DMS153 treated with DMSO at 0.1 percent for 48 hours (cell line): ENCODE results near the gene COG8.
"Not testable (repeated sequence)": the region's sequence is repeated elsewhere in the genome, so short reads cannot be mapped to it uniquely, and the experiment has no call there.

Source experiments
- DNase-seq: peaks from one replicate; lab custom pipeline; 2025; ENCODE audit not compliant: unreplicated experiment; lab: John Stamatoyannopoulos, UW

The COG8 gene, protein sequence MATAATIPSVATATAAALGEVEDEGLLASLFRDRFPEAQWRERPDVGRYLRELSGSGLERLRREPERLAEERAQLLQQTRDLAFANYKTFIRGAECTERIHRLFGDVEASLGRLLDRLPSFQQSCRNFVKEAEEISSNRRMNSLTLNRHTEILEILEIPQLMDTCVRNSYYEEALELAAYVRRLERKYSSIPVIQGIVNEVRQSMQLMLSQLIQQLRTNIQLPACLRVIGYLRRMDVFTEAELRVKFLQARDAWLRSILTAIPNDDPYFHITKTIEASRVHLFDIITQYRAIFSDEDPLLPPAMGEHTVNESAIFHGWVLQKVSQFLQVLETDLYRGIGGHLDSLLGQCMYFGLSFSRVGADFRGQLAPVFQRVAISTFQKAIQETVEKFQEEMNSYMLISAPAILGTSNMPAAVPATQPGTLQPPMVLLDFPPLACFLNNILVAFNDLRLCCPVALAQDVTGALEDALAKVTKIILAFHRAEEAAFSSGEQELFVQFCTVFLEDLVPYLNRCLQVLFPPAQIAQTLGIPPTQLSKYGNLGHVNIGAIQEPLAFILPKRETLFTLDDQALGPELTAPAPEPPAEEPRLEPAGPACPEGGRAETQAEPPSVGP

DNA sequence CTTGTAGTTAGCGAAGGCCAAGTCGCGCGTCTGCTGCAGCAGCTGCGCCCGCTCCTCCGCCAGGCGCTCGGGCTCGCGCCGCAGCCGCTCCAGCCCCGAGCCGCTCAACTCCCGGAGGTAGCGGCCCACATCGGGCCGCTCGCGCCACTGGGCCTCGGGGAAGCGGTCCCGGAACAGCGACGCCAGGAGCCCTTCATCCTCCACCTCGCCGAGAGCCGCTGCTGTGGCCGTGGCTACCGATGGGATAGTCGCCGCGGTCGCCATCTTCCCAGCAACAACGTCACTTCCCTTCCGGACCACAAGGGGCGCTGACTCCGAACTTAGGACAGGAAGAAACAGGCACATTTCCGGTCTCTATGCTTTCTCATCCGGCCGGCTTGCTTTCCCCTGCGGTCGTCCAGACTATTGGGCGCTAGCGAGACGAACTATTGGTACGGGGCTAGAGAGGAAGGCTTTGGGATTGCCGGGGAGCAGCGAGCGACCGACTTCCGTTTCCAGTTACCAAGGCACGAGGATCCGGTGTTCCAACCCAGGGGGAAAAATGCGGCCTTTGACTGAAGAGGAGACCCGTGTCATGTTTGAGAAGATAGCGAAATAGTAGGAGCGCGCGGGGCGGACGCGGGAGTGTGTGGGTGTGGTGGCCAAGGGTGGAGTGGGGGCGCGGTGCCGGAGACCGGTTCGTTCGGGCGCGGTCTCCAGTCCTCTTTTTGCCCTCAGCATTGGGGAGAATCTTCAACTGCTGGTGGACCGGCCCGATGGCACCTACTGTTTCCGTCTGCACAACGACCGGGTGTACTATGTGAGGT is at the start of gene COG8, which contains the start of gene NIP7:
Gene COG8, minus strand, starts transcription at position 276 of the 806 bp plus-strand sequence. Its CDS starts 12 bp downstream, at position 264.
Gene NIP7, plus strand, starts transcription at position 484 of the 806 bp plus-strand sequence. Its CDS starts 58 bp downstream, at position 542.
- peak; percentile 99 for DNase-seq

DNA sequence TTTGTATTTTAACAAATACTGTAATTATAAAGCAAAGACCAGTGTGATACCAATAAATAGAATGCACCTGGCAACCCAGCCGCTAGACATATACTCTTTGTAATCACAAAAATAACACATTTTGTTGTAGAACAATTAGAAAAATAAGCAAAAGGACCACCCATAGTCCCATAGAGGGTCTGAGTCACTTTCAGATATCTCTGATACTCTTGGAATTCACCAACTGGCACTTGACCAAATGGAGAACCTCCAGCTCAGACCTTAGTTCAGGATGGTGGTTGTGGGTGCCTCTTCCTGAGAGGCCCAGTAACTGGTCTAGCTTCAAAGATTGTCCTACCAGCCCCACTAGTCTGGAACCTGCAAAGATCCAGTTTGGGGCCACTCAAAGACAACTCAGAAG is 47.2 kb upstream of the COG8 start:
- no peak for DNase-seq

DNA sequence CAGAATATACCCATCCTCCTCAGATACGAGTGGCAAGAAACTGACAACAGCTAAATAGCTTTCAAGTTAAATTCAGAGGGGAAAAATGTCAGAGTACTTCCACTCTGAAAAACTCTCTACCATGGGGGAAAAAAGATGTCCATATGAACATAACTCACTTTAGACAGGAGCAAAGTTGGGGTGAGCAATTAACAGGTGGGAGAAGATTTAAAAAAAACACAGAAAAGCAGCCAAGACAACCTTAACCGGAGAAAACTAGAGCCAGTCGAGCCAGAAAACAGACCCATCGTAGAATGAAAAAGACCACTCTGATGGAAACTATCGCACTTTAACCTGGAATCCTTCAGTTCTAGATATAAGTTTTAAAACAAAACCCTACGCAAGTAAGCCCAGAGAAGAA is 45.6 kb upstream of the COG8 start:
- DNase-seq, result no peak

DNA sequence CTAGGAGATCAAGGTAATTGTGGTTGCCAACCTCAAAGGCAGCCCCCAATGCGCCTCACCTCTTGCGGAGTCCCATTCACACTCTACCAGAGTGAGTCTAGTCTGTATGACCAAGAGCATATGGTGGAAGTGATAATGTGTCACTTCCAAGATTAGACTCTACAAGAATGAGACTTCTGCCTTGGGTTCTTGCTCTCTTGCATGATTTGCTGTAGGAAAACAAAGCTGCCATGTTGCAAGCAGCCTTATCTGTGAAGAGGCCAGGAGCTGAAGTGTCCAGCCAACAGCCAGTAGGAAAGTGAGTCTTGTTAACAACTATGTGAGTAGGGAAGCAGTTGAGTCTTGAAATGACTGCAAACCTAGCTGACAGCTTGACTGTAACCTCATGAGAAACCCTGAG is 43.1 kb upstream of the COG8 start:
- no peak for DNase-seq

DNA sequence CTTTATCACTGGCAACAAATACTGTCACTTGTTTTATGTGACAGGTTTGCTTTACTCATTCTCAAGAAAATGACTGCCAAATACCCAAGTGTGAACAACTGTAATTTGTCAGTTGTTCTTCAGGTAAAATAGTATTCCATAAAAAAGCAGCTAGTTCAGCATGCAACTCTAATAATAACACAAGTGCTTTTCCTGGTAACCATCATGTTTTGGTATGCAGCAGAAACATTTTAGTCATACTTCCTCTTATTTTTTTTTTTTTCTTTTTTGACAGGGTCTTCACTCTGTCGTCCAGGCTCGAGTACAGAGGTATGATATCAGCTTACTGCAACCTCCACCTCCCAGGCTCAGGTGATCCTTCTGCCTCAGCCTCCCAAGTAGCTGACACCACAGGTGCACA is 41.9 kb upstream of the COG8 start:
- DNase-seq, result no peak

DNA sequence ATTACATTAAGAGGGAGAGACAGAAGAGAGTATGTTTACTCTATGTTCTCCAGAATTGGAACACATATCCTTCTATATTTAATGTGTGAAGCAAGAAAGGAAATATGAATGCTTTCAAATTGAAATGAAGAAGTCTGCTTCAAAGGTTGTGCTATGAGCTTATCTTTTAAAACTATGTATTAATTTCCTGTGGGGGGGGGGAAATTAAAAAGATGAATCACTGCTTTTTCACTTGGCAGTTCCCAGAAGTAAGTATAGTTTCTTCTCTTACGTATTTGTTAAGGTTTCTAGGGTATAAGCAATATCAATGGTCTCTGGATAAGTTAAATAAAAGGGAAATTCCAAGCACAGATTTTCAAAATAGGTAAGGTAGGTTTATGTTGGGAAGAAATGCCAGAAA is 39.4 kb upstream of the COG8 start:
- no peak for DNase-seq

DNA sequence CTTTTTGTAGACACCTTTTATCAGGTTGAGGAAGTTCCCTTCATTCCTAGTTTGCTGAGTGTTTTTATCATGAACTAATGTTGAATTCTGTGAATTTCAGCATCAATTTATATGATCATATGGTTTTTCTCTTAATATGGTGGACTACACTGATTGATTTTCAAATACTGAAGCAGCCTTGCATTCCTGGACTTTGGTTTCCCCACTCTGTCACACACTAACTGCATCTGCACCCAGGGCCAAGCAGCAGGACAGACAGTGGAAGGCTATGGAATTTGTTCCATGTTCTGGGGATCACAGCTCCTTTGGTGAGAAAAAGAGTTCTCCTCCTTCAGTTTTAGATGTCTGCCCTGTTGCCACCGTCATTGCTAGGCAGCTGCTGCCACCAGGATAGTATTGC is 38.7 kb upstream of the COG8 start:
- no peak for DNase-seq

DNA sequence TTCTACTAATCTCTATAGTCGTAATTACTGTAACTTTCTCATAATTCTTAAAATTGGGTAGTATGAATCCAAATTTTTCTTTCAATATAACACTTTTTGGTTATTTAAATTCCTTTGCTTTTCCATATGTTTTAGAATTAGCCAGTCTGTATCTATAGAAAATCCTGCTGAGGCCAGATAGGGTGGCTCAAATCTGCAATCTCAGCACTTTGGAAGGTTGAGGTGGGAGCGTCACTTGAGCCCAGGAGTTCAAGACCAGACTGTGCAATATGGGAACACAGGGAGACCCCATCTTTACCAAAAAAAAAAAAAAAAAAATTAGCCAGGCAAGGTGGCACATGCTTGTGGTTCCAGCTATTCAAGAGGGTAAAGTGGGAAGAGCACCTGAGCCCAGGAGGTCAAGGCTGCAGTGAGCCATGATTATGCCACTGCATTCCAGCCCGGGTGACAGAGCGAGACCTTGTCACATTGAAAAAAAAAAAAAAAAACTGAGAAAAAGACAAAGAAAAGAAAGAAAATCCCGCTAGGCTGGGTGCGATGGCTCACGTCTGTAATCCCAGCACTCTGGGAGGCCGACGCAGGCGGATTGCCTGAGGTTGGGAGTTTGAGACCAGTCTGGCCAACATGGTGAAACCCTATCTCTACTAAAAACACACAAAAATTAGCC is 37.2 kb upstream of the COG8 start:
- DNase-seq, result no peak

DNA sequence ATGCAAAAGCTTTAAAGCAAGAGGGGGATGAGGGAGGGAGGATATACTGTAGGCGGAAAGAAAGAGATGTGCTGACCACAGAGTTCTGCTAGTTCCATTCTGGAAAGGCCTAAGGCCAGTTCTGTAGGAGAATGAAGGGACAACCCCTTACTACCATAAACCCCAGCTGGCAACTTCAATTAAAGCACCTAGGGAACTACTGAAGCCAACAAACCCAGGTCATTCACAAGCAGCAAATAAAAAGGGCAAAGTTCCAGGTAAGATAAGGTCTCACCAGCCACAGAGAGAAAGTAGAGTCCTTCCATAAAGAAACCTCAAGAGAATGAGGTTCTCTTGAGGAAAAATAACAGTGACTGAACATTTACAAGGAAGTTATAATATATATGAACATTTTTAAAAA is 33.7 kb upstream of the COG8 start:
- DNase-seq, result no peak

DNA sequence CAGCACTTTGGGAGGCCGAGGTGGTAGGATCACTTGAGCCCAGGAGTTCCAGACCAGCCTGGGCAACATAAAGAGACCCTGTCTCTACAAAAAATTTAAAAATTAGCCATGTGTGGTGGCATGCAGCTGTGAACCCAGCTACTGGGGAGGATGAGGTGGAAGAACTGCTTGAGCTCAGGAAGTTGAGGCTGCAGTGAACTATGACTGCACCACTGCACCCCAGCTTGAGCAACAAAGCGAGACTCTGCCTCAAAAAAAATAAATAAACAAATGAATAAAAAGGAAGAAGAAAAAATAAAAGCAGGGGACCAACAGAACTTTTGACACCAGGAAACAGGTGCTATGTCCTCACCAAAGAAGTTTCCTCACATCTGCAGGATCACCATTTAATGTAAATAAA is 32.2 kb upstream of the COG8 start:
- no peak for DNase-seq

DNA sequence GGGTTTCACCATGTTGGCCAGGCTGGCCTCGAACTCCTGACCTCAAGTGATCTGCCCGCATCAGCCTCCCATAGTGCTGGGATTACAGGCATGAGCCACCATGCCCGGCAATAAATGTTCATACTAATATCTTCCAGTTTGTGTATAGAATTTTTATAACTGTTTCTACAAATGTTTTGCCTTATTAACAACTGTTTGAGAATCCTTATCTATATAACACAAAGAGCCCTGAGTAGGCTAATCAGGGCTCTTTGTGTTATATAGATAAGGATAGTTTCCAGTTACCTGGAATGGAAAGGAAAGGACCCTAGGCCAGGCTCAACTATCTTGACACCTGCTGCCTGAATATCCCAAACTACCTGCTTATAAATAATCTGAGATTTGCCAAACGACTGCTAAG is 29.5 kb upstream of the COG8 start:
- no peak for DNase-seq

DNA sequence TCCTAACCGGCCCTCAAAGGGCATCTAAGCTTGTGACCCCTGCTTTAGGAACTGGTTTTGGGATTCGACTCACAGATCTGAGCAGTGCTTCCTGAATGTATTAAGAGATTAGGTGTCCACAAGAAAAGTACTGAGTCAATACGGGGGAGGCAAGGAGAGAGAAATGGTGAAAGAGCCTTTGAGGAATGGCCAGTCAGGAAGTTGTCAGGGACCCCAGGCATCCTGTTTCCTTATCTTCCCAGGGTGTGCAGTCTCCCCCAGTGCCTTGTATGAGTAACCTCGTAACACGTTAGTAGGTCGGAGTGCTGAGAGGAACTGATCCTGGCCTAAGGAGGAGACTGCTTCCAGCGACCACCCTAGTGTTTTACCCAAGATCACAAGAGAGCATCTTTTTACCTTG is 28.6 kb upstream of the COG8 start:
- DNase-seq, result no peak

DNA sequence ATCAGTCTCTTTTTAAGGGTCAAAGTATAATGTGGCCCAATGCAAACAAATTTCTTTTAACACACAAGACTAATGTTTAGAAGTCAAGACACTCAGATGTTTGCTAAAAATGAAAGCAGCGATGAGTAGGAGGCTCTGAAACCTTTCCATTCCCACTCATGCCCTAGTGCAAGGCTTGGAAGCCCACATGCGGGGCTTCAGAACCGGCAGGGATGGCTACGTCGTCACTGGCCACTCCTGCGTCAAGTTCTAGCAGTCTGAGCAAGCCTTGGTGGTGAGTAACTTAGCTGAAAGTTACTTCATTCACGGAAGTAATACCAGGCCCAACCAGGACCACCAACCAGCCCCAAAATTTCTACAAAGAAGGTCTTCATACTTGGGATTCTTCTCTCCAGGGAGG is 27.1 kb upstream of the COG8 start:
- DNase-seq, result no peak

DNA sequence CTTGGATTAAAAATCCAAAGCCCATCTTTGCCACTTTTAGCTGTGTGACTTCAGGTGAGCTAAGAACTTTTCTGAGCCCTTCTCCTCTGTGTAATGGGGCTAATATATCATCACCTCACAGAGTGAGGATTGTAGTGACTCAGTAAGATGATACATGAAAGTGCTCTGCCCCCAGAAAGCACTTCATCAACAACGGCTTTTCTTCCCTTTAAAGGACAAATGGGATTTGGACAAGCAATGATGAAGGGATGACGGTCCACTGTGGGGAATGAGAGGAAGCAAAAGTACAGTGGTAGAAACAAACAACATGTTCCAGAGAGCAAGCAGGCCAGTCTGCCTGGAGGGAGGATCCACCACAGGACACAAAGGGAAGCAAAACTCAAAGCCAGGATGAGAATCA is 26.5 kb upstream of the COG8 start:
- DNase-seq, result no peak

DNA sequence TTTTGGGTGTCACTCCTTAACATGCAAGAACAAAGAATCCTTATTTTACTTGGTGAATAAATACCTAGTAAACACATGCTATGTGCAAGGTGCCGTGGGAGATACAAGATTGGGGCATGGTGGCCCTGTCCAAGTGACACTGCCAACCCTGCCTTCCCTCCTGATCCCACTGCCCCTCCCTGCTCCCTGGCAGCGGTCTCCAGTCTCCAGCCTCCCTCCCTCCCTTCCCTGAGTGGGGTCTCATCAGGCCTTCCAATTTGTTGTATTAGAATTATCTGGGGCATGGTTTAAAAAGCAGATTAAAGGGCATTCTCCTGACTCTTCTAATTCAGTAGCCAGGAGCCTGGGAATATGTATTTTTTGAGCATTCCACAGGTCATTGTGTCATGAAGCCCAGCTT is 24.7 kb upstream of the COG8 start:
- DNase-seq, result no peak

DNA sequence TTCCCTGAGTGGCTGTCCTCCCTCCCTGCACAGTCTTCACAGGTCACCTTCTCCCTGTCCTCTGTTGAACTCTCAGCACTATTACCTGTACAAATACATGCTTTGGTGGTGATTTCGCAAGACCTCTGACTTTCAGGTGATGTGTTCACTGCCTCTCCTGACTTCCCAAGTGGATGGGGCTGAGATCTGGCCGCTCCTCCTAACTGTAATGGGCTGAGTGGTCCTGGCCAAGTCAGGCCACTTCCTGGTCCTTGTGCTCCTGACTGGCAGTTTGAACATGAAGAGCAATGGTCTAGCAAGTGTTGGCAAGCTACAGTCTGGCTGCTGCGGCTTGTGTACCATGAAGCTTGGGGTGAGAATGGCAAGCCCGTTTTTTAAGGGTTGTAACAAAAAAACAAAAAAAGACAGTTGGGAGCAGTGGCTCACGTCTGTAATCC is 23.9 kb upstream of the COG8 start:
- DNase-seq, result no peak

DNA sequence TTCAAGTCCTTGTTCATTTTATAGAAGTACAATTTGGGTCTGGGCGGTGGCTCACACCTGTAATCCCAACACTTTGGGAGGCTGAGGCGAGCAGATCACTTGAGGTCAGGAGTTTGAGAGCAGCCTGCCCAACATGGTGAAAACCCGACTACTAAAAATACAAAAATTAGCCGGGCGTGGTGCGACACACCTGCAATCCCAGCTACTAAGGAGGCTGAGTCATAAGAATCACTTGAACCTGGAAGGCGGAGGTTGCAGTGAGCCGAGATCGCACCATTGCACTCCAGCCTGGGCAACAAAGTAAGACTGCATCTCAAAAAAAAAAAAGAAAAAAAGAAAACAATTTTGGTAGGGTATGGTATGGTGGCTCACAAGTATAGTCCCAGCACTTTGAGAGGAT is 20.7 kb upstream of the COG8 start:
- DNase-seq, result not testable (repeated sequence)

DNA sequence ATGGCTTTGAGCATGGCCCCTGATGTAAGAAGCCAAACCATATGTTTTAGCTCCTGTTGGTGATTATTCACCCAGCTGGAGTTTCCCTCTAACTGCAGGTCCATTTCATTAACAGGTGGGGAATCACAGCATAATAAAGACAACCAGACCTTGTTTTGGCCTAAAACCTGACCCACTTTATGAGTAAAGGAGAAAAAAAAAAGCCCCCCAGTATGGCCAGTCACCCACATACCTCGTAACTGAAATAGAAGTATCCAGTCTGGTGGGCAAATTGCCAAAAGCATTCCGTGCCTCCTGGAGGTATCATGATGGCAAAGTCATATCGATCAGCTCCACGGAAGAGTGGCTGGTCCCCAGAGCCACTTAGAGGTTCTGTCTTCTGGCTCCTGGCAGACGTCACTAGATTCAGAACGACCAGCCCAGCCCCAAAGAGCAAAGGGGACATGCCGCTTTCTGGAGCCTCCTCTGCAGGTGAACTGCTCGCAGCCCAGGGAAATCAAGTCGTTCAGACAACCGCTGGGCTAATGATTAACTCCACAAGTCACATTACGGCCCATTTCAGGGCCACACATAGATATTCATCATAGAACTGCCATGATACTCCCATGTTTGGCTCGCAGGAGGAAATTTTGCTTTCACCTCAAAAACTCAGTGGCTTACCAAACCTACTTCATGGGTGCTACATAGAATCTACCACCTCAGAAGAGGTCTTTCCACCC is 12.1 kb upstream of the COG8 start, which contains the start of gene TMED6:
Gene TMED6, minus strand, starts transcription at position 478 of the 719 bp plus-strand sequence. Its CDS starts 33 bp downstream, at position 445.
- no peak for DNase-seq

DNA sequence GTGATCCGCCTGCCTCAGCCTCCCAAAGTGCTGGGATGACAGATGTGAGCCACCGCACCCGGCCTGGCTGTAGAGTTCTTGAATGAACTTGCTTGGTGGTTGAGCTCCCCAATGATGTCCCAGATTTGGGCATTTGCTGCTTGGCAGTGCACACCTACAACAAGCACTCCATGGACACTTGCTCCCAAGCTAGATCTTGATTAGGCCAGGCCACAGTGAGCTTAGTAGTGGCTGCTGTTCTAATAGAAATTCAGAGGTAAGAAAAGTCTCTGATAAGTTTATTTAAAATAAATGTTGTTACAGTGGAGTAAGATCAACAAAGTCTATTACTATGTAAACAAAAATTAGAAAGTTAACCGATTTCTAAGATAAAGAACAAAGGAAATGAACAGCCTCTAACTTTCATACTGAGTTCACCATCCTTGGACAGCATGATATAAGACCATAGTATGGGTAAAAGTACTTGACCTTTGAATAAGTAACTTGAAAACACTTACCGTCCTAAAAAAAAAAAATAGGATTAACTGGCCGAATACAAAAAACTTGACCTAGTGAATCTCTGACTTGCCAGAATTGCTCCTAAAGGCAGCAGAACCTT is 11.3 kb upstream of the COG8 start:
- DNase-seq, result no peak

DNA sequence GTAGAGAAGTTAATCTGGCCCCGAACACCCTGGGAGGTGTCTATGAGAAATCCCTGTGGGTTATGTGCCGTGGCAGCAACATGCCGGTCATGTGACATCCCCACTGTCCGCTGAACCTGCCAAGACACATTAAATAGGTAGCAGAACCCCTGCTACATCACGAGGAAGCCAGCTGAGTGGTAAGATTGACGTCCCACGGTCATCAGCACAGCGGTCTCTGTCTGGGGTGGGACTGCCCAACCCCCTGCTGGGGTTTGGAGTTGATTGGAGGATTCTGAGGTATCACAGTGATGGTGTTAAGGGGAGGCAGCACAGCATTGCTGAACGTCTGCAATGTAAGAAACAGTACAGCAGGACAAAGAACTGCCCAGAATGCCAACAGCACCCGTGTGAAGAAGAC is 10.2 kb upstream of the COG8 start:
- no peak for DNase-seq
